ENCODE results near the gene SUGT1.

- no peak for TF ChIP-seq YY1 (IDR thresholded peaks at IDR 0.05; ENCODE audit: insufficient read depth, insufficient read length)
- TF ChIP-seq ZNF274 (IDR thresholded peaks at IDR 0.05; ENCODE audit: low read depth, low read length) = no peak
- TF ChIP-seq SUZ12 (IDR thresholded peaks at IDR 0.05; ENCODE audit: extremely low read depth, insufficient read depth, insufficient read length) = no peak
Observed at GRCh38 chr13:52615812-52616211, 36.8 kb upstream of the SUGT1 start.

All from NT2/D1 (cell line).